ENCODE data around the gene POM121L12.

Gene POM121L12

GRCh38 chr7:53035499-53036412, at the start of gene POM121L12:
POM121L12 (plus strand) TSS chr7:53035633; CDS start chr7:53035672, 39 bp downstream.
- no peak within 1 kb of the TSS for H3K4me3 ChIP-seq (ENCODE audit: low read depth, low read length)
- DNase-seq (ENCODE audit: low read depth): no peak

DNA sequence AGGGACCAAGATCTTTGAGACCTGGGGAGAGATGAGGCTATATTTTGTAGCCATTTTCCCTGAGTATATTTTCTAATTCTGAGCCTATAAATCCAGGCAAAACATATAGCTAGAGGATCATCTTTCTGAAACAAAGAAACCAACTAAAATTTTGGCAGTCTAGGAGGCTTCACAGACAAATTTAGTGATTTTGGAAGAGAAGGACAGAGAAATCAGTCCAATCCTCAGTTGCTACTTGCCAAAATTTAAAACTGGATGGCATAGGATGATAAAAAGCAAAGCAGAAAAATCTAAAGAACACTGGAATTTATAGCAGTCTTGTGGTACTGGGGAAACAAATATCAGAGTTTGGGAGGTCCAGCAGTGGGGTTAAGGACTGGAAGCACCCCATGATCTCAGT, 43.4 kb upstream of the POM121L12 start:
- no peak for DNase-seq (ENCODE audit: low read depth)

GRCh38 chr7:52992479-52993162, 42.8 kb upstream of the POM121L12 start:
- DNase-seq (ENCODE audit: low read depth): no peak
- no peak overlapping the region for H3K4me3 ChIP-seq (ENCODE audit: low read depth, low read length)

More for the DNA sequence above, 43.4 kb upstream of the POM121L12 start:
- no peak overlapping the region for H3K4me3 ChIP-seq (ENCODE audit: low read depth, low read length)

- H3K4me3 ChIP-seq (ENCODE audit: low read depth, low read length): no peak overlapping the region
- DNase-seq (ENCODE audit: low read depth): no peak
Observed at GRCh38 chr7:52995676-52996075, 39.8 kb upstream of the POM121L12 start.

DNA sequence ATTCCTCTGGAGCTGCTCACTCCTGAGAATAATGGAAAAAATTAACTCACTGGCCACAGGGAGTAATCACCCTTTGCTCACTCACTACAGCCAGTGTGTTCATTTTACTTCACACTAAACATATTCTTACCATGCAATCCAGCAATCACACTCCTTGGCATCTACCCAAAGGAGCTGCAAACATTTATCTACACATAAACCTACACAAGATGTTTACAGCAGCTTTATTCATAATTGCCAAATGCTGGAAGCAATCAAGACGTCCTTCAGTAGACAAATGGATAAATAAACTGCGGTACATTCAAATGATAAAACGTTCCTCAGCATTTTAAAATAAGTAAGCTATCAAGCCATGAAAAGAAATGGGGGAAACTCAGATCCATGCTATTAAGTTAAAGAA, 34.2 kb upstream of the POM121L12 start:
- H3K4me3 ChIP-seq (ENCODE audit: low read depth, low read length): no peak overlapping the region

GRCh38 chr7:53002389-53002788, 33.0 kb upstream of the POM121L12 start:
- H3K4me3 ChIP-seq (ENCODE audit: low read depth, low read length): no peak overlapping the region
- DNase-seq (ENCODE audit: low read depth): no peak

More for the DNA sequence above, 34.2 kb upstream of the POM121L12 start:
- DNase-seq (ENCODE audit: low read depth): no peak

DNA sequence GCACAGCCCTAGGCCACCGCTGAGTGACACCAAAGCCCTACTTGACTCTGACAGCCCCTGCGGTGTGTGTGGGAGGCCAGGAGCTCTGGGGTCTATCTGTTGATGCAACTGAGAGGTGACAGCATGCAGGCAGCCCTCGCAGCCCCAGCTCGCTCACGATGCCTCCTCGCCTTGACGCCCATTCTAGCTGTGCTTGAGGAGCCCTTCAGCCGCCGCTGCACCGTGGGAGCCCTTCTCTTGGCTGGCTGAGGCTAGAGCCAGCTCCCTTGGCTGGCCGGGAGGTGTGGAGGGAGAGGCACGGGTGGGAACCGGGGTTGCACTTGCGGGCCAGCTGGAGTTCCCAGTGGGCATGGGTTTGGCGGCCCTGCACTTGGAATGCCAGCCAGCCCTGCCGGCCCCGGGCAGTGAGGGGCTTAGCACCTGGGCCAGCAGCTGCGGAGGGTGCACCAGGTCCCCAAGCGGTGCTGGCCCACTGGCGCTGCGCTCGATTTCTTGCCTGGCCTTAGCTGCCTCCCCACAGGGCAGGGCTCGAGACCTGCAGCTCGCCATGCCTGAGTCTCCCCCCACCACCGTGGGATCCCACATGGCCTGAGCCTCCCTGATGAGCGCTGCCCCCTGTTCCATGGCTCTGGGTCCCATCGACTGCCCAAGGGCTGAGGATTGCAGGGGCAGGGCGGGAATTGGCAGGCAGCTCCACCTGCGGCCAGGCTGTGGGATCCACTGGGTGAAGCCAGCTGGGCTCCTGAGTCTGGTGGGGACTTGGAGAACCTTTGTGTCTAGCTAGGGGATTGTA, 31.6 kb upstream of the POM121L12 start:
- no peak overlapping the region for H3K4me3 ChIP-seq (ENCODE audit: low read depth, low read length)
- no peak for DNase-seq (ENCODE audit: low read depth)

GRCh38 chr7:53013925-53014324, 21.5 kb upstream of the POM121L12 start:
- no peak overlapping the region for H3K4me3 ChIP-seq (ENCODE audit: low read depth, low read length)
- DNase-seq (ENCODE audit: low read depth): no peak

DNA sequence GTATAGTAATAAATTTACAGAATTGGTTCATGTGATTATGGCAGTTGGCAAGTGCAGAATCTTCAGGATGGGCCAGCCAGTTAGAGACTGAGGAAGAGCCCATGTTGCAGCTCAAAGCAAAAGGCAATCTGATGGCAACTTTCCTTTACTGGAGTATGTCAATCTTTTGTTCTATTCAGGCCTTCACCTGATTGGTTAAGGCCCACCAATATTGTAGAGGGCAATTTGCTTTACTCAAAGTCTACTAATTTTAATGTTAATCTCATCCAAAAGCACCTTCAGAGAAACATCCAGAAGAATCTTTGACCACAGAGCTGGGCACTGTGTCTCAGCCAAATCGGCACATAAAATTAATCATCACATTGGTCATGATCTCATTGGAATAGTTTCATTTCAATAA, 20.0 kb upstream of the POM121L12 start:
- H3K4me3 ChIP-seq (ENCODE audit: low read depth, low read length): no peak overlapping the region
- DNase-seq (ENCODE audit: low read depth): no peak

- no peak overlapping the region for H3K4me3 ChIP-seq (ENCODE audit: low read depth, low read length)
- no peak for DNase-seq (ENCODE audit: low read depth)
Observed at GRCh38 chr7:53022893-53023292, 12.5 kb upstream of the POM121L12 start.

GRCh38 chr7:53048638-53049037, 13.2 kb downstream of the POM121L12 start:
- H3K4me3 ChIP-seq (ENCODE audit: low read depth, low read length): no peak overlapping the region
- no peak for DNase-seq (ENCODE audit: low read depth)

- DNase-seq (ENCODE audit: low read depth): no peak
- no peak overlapping the region for H3K4me3 ChIP-seq (ENCODE audit: low read depth, low read length)
Observed at GRCh38 chr7:53050433-53050832, 15.0 kb downstream of the POM121L12 start.

- no peak overlapping the region for H3K4me3 ChIP-seq (ENCODE audit: low read depth, low read length)
- no peak for DNase-seq (ENCODE audit: low read depth)
Observed at GRCh38 chr7:53059591-53059990, 24.2 kb downstream of the POM121L12 start.

DNA sequence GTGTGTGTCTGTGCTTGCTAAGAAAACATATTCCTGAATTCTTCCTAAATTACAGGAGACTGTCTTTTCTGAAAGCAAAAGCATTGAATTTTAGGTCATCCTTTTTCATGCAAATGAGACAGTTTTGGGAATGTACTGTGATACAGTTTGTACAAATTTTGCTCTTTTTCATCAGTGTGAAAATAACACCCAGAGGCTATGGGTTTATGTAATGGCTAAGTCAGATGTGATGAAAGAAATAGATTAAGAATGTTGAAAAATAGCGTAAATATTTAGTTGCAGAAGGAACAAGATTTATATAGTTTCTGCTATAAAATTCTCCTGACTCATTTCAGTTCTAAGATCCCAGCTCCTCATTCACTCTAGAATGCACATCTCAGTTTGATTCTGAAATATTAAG, 24.6 kb downstream of the POM121L12 start:
- DNase-seq (ENCODE audit: low read depth): no peak
- no peak overlapping the region for H3K4me3 ChIP-seq (ENCODE audit: low read depth, low read length)

GRCh38 chr7:53062796-53063195, 27.4 kb downstream of the POM121L12 start:
- DNase-seq (ENCODE audit: low read depth): no peak
- H3K4me3 ChIP-seq (ENCODE audit: low read depth, low read length): no peak overlapping the region

- no peak for DNase-seq (ENCODE audit: low read depth)
Observed at GRCh38 chr7:53068673-53069072, 33.2 kb downstream of the POM121L12 start.

DNA sequence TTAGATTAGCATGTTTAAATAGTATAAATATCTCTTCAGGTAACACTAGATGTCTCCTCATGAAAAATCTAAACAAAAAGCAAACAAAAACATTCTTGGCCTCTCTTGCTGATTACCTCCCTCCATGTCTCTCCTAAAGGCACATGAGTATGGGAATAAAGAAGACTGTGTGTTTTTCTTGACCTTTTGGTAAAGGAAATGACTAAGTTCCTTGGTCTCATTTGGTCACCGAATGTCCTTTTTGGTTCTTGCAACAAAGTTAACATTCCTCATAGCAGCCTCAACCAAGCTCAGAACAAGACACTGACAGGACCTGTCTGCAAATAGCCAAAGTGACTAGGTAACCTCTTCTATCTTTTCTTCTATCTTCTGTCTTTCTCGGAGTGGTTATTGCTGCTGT, 35.5 kb downstream of the POM121L12 start:
- no peak overlapping the region for H3K4me3 ChIP-seq (ENCODE audit: low read depth, low read length)
- no peak for DNase-seq (ENCODE audit: low read depth)

More at GRCh38 chr7:53068673-53069072, 33.2 kb downstream of the POM121L12 start:
- no peak overlapping the region for H3K4me3 ChIP-seq (ENCODE audit: low read depth, low read length)
